Vagina (tissue), 2 donors: ENCODE results near the gene SLC25A20.

ENCODE experiments used
- POLR2AphosphoS5 ChIP-seq, 2 donors: sonication (generic); formaldehyde crosslinking; IDR thresholded peaks; one replicate each; pipeline ENCODE4 v1.9.0; 2017; ENCODE audit warnings: antibody characterized with exemption in 2 of 2, mild to moderate bottlenecking in 2 of 2, low read depth in 1 of 2; ENCODE audit not compliant: insufficient read depth in 1 of 2
- TF ChIP-seq, protein P1 (sequence below), 3 experiments: fragments of 450-650 bp in 2 of 3; fragments of 200-600 bp in 1 of 3; sonication (generic) in 1 of 3; IDR thresholded peaks; one replicate each; pipeline ENCODE4 v1.5.1; 2017 to 2019; ENCODE audit warnings: antibody characterized with exemption in 3 of 3, mild to moderate bottlenecking in 2 of 3, moderate library complexity in 2 of 3

DNA sequence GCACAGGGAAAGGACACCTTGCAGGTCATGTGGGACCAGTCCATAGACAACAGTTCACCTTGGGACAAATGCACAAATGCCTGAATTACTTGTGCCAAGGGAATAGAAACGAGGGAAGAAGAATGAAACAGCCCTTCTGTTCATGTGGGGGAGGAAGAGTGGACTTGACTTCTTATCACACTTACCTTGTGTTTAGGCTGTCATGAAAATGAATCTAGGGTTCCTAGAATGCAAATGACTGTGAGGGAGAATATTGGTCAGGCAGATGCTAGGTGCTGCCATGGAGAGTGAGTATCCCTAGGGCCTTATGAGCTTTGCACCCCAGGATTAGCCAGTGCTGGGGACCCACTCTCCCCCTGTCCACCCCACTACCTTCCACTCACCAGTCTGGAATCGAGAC, 40.0 kb downstream of the SLC25A20 start:
- TF ChIP-seq, protein P1, sequence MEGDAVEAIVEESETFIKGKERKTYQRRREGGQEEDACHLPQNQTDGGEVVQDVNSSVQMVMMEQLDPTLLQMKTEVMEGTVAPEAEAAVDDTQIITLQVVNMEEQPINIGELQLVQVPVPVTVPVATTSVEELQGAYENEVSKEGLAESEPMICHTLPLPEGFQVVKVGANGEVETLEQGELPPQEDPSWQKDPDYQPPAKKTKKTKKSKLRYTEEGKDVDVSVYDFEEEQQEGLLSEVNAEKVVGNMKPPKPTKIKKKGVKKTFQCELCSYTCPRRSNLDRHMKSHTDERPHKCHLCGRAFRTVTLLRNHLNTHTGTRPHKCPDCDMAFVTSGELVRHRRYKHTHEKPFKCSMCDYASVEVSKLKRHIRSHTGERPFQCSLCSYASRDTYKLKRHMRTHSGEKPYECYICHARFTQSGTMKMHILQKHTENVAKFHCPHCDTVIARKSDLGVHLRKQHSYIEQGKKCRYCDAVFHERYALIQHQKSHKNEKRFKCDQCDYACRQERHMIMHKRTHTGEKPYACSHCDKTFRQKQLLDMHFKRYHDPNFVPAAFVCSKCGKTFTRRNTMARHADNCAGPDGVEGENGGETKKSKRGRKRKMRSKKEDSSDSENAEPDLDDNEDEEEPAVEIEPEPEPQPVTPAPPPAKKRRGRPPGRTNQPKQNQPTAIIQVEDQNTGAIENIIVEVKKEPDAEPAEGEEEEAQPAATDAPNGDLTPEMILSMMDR (IDR thresholded peaks at IDR 0.05): no peak
- no peak for TF ChIP-seq POLR2AphosphoS5 (IDR thresholded peaks at IDR 0.05; ENCODE audit: insufficient read depth in 1 of 2, low read depth in 1 of 2)
